ENCODE data around the gene CRIM1.

The CRIM1 gene

GRCh38 chr2:36423619-36424120, 68.1 kb downstream of the CRIM1 start:
- Histone ChIP-seq H3K4me3 (ENCODE audit: low read length, poor library complexity, severe bottlenecking) (no peak overlapping the region), H3K36me3 (ENCODE audit: insufficient read depth, low read length) (no peaks in the 10 kb centered on the region), H3K9me3 (ENCODE audit: insufficient read depth, low read depth, low read length) (no peaks in the 10 kb centered on the region), H3K79me2 (ENCODE audit: insufficient read depth, low read length) (no peaks in the 10 kb centered on the region), H3K4me1 (ENCODE audit: insufficient read depth, low read length, poor library complexity, severe bottlenecking) (no peaks in the 10 kb centered on the region), H2AFZ (ENCODE audit: low read length) (no peak overlapping the region), H3F3A (ENCODE audit: low read depth) (no peaks in the 10 kb centered on the region), H3K9me2 (replicated peaks; ENCODE audit: low read depth, low read length) (no peaks in the 10 kb centered on the region), H3K9ac (ENCODE audit: low read depth, low read length, poor library complexity, severe bottlenecking) (no peak overlapping the region), H3K27me3 (ENCODE audit: insufficient read depth, low read length, poor library complexity, severe bottlenecking) (no peaks in the 10 kb centered on the region), H3K4me2 (ENCODE audit: low read depth, low read length, poor library complexity, severe bottlenecking) (no peak overlapping the region), H4K20me1 (ENCODE audit: insufficient read depth, low read length, poor library complexity, severe bottlenecking) (no peaks in the 10 kb centered on the region)
- TF ChIP-seq EZH2phosphoT487 (IDR thresholded peaks at IDR 0.05; ENCODE audit: borderline replicate concordance), result no peak
- TF ChIP-seq CTCF (conservative IDR thresholded peaks at IDR 0.05; ENCODE audit: low read length), result no peak

- Histone ChIP-seq H3K9me3 (ENCODE audit: insufficient read depth, low read depth, low read length) (no peaks in the 10 kb centered on the region), H3K9me2 (replicated peaks; ENCODE audit: low read depth, low read length) (no peaks in the 10 kb centered on the region), H3K79me2 (ENCODE audit: insufficient read depth, low read length) (no peaks in the 10 kb centered on the region), H3K36me3 (ENCODE audit: insufficient read depth, low read length) (no peaks in the 10 kb centered on the region), H2AFZ (ENCODE audit: low read length) (no peak overlapping the region), H3F3A (ENCODE audit: low read depth) (no peaks in the 10 kb centered on the region), H3K4me2 (ENCODE audit: low read depth, low read length, poor library complexity, severe bottlenecking) (no peak overlapping the region), H3K9ac (ENCODE audit: low read depth, low read length, poor library complexity, severe bottlenecking) (no peak overlapping the region), H3K4me3 (ENCODE audit: low read length, poor library complexity, severe bottlenecking) (no peak overlapping the region), H3K27me3 (ENCODE audit: insufficient read depth, low read length, poor library complexity, severe bottlenecking) (no peaks in the 10 kb centered on the region), H3K4me1 (ENCODE audit: insufficient read depth, low read length, poor library complexity, severe bottlenecking) (no peaks in the 10 kb centered on the region), H4K20me1 (ENCODE audit: insufficient read depth, low read length, poor library complexity, severe bottlenecking) (no peaks in the 10 kb centered on the region)
- TF ChIP-seq EZH2phosphoT487 (IDR thresholded peaks at IDR 0.05; ENCODE audit: borderline replicate concordance) (no peak), CTCF (conservative IDR thresholded peaks at IDR 0.05; ENCODE audit: low read length) (no peak)
Measured at GRCh38 chr2:36425608-36426355, 70.2 kb downstream of the CRIM1 start.

GRCh38 chr2:36427790-36428243, 72.2 kb downstream of the CRIM1 start:
- no peaks in the 10 kb centered on the region for H3K79me2 ChIP-seq (ENCODE audit: insufficient read depth, low read length)
- H3K9me2 ChIP-seq (replicated peaks; ENCODE audit: low read depth, low read length), result no peaks in the 10 kb centered on the region
- no peaks in the 10 kb centered on the region for H3K4me1 ChIP-seq (ENCODE audit: insufficient read depth, low read length, poor library complexity, severe bottlenecking)
- no peak overlapping the region for H2AFZ ChIP-seq (ENCODE audit: low read length)
- TF ChIP-seq CTCF (conservative IDR thresholded peaks at IDR 0.05; ENCODE audit: low read length) (no peak), EZH2phosphoT487 (IDR thresholded peaks at IDR 0.05; ENCODE audit: borderline replicate concordance) (no peak)
- no peak overlapping the region for H3K9ac ChIP-seq (ENCODE audit: low read depth, low read length, poor library complexity, severe bottlenecking)
- no peaks in the 10 kb centered on the region for H4K20me1 ChIP-seq (ENCODE audit: insufficient read depth, low read length, poor library complexity, severe bottlenecking)
- H3K4me2 ChIP-seq (ENCODE audit: low read depth, low read length, poor library complexity, severe bottlenecking), result no peak overlapping the region
- H3K9me3 ChIP-seq (ENCODE audit: insufficient read depth, low read depth, low read length), result no peaks in the 10 kb centered on the region
- H3K4me3 ChIP-seq (ENCODE audit: low read length, poor library complexity, severe bottlenecking), result no peak overlapping the region
- H3K36me3 ChIP-seq (ENCODE audit: insufficient read depth, low read length), result no peaks in the 10 kb centered on the region
- no peaks in the 10 kb centered on the region for H3F3A ChIP-seq (ENCODE audit: low read depth)
- H3K27me3 ChIP-seq (ENCODE audit: insufficient read depth, low read length, poor library complexity, severe bottlenecking), result no peaks in the 10 kb centered on the region

All from Loucy (cell line).